Inflammatory macrophage treated with lipopolysaccharide for 4 hours (primary cell): ENCODE results near the gene ACOXL.
"Not testable (repeated sequence)": the region's sequence is repeated elsewhere in the genome, so short reads cannot be mapped to it uniquely, and the experiment has no call there.

ENCODE experiments used
- DNase-seq: peaks from one replicate; pipeline ENCODE4 v3.0.0-alpha.2; 2020

Gene ACOXL

DNA sequence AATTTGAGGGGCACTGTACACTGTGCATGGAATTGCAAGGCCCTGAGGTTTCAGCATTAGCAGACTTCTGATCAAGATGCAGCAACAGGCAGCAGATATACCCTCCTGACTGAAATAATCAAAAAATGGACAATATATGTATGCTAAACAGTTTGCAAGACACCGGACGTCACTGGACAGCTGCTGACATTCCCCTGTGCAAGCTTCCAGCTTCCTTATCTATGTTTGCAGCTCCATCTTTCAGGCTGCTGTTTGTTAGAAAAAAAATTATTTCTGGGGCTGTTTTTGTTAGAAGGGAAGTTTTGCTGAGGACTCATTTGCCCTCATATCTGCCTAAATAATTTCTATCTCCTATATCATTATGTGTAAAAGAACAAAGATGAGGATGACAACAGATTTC lies 208.9 kb downstream of the ACOXL start:
- no peak for DNase-seq

DNA sequence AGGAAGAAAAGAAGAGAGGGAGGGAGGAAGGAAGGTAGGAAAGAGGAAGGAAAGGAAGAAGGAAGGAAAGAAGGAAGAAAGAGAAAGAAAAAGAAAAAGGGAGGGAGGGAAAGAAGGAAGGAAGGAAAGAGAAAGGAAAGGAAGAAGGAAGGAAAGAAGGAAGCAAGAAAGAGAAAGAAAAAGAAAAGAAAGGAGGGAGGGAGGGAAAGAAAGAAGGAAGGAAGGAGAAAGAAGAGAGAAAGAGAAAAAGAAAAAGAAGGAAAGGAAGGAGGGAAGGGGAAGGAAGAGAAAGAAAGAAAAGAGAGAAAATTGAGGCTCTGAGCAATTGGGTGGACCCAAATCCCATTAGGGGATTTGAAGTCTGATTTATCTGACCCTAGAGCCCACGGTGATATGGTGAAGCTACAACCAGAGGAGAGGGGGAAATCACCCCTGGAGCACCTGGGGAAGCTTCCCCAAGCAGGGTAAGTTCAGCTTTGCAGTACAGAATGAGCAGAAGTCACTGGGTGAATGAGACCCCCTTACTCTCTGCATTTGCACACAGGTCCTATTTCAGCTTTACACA lies 210.8 kb downstream of the ACOXL start:
- no peak for DNase-seq

DNA sequence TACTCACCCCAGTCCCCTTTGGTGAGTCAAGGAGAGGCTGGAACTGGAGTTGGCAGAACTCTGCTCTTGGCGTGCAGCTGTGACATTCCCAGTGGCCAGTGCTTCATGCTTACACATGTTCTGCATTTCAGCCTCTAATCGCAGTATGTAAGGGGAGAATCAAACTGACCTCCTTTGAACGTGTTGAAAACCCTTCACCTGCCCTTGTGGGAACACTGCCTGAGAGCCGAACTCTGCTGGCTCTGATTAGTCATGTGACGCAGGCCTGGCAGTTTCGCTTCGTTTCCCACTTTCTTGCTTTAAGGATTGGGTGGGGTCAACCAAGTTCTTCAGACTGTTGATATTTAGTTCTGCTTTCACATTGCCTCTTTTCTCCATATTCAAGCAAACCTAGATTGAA lies 214.5 kb downstream of the ACOXL start:
- DNase-seq: peak; percentile 86

DNA sequence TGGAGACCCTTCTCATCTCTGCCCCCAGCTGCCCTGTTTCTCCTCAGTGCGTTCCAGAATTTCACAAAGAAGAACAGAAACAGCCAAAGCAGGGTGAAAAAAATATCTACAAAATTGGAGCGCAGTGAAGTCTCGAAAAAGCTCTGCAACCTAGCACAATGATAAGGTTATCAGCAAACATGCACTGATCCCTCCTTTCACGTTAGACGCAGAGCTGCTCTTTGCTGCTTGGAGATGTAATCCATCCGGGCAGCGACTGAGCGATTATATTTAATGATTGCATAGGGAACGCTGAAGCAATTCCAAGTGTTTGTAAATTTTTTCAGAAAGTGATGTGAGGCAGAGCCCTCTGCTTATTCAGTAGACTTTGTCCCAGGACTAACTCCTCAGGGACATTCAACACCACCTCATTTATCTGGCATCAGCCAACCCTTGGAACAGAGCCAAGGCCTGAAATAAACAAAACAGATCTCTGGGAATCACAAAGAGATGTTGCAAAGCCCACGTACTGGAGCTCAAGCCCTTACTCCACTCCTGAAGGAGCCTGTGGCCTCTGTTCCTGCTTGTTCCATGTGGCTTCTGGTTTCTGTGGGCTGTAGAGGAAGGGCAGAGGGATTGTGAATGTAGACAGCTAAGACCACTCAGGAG lies 215.8 kb downstream of the ACOXL start:
- DNase-seq: no peak

DNA sequence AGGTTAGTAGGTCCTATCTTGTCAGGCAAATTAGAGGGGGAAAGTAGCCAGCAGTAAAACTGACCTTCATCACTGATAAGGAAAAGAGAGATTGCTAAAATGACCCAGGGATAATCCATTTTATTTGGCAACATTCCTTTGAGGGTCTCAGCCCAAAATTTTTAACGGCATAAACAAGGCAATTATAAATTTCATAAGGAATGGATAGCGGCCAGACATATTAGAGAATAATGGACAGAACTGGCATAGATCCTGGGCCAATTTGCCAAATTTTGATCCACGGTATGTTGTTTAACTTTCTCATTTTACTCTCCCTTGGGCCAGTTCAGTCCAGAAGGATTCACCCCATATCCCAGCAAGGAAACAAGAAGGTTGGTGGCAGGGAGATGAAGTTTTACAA lies 217.9 kb downstream of the ACOXL start:
- no peak for DNase-seq

DNA sequence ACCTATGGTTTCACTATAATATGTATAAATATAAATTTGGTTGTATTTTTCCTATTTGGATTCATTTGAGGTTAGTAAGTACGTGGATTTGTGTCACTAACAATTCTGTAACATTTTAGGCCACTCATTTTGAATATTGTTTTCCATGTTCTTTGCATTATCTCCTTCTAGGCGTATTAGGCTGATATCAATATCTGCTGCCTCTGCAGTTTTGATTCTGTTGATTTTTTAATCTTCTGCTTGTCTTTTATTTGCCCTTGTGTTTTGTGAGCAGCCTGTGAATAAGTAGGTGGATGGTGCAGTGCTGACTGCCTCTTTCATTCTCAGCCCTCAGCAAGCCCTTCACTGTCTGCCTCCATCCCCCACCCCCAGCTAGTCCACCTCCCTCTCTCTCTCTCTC lies 222.7 kb downstream of the ACOXL start:
- no peak for DNase-seq

DNA sequence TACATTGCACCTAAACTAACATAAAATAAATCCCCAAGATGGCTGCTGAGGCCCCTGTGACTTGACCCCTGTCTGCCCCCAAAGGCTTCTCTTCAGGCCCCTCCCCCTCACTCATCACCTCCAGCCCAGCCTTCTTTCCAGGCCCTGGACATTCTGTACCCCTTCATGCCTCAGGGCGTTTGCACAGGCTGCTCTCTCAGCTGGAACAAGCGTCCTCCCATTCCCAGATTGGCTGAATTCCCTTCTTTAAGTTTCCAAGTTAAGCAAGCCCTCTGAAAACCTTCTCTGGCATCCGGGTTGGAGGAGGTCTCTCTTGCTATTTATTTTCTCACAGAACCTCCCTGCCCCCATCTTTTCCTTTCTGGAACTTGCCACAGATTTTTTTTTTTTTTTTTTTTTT lies 223.2 kb downstream of the ACOXL start:
- DNase-seq: no peak

DNA sequence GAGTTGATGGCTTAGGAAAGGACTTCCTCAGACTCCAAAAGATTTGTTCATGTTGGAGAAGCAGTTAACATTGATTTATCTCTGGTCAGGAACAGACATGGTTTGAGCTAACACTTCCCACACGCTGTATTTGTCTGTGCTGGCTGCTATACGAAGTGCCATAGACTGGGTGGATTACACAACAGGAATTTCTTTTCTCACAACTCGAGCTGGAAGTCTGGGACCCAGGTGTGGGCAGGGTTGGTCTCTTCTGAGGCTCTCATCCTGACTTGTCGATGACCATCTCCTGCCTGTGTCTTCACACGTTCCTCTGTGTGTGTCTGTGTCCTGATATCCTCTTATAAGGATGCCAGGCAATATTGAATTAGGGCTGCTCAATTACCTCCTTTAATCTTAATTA lies 224.9 kb downstream of the ACOXL start:
- peak; percentile 26 for DNase-seq

DNA sequence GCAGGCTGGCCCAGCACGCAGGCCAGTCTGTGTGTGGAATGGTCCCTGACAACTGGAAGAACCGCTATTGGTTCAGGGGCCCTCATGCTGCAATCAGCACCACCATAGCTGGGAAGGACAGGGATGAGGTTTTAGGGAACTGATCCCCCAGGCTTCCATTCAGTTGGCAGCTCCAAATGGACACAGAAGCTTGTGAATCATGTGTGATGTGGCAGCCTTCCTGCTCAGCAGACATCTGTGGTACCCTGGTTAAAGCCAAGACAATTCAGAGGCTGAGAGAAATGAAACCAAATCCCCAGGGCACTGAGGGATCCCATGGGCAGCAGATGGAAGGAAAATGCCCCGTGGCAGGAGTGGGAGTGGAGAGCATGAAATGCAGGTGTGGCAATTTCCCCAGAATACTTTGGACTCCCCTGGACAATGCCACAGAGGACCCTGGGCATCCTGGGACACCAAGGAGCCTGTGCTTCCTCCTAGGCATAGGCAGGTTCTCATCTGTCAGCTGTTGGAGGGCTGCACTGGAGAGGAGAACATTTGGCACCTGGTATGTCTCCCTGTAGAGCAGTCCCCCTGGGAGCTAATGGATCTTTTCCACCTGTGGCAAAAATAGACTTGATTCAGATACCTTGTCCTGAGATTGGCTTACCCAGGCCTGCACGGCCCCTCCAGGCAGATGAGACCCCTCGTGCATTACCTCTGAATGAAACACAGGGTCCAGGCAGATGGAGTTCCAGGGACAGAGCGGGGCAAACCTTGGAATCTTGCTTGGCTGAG lies 226.2 kb downstream of the ACOXL start:
- no peak for DNase-seq

DNA sequence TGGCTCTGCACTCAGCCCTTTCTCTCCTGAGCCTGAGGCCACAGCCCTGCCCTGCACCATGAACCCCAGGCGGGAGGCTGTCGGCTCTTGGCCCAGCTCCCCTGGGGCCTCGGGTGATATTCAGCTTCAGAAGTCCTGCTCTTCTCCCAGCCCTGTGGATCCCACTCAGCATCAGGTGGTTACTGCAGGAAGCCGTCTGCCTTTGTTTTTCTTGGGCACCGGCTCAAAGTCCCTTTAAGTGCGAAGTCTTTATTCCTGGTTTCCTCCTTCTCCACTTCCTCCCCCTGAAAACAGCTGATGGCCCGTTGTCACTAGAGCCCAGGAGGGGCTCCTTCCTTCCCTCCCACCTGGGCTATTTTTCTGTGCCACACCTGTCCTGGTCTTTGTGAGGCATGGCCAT lies 226.8 kb downstream of the ACOXL start:
- DNase-seq: no peak

DNA sequence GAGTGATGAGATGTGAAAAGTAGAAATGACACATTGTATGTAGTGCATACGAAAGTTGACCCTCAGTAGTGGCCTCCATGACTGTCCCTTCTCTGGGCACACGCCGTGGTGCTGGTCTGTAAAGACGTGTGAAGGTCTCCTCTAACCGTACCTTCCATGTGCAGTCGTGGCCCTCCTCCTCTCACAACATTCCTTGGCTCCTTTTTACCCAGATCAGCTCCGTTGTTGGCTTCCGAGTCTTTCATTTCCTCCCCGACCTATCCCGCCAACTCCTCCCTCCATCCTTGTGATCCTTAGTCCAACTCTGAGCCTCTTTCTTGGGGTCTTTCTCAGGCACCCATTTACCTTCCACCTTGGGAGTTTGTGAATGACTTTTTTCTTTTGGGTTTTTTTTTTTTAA lies 227.9 kb downstream of the ACOXL start:
- DNase-seq: no peak

DNA sequence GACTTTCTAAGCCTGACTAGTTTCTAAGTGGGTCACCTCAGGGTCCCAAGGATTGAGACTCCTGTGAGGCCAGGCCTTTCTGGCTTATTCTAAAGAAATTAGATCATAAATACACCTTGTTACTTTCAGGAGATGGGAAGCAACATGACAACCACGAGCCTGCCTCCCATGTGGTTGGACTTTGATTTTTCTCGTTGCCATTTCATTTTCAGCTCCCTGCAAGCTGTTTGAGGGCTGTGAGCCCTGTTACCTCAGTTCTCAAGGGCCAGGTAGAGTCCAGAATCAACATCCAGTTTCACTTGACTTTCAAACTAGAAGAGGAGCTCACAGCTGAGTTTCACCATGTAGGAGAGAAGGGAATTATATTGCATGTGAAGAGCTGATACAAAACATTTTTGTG lies 228.6 kb downstream of the ACOXL start:
- no peak for DNase-seq

DNA sequence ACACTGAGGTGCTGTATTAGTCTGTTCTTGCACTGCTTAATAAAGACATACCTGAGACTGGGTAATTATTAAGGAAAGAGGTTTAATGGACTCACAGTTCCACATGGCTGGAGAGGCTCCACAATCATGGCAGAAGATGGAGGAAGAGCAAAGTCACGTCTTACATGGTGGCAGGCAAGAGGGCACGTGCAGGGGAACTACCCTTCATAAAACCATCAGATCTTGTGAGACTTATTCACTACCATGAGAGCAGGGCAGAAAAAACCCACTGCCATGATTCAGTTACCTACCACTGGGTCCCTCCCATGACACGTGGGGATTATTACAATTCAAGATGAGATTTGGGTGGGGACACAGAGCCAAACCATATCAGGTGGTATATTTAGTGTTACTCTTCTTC lies 229.3 kb downstream of the ACOXL start:
- DNase-seq: not testable (repeated sequence)

DNA sequence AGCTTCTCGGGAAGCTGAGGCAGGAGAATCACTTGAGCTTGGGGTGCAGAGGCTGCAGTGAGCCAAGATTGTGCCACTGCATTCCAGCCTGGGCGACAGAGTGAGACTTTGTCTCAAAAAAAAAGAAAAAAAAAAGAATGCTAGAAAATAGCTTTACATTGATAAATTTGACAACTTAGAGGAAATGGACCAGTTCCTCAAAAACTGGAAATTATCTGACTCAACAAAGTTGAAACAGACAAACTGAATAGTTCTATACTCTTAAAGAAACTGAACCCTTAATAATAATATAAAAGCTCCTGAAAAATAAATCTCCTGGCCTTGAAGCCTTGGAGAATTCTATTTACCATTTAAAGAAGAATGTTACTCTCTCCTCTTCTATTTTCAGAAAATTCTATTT lies 237.3 kb downstream of the ACOXL start:
- DNase-seq: peak; percentile 47

DNA sequence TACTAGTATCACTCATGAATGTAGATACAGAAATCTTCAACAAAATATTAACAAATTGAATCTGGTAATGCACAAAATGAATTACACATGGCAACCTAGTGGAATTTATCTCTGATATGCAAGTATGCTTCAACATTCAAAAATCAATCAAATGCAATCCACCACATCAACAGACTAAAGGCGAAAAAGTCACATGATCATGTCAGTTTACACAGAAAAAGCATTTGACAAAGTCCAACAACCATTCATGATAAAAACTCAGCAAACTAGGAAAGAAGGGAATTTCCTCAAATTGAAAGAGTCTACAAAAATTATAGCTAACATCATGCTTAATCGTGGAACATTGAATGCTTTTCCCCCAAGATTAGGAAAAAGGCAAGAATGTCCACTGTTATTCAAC lies 237.8 kb downstream of the ACOXL start:
- no peak for DNase-seq

DNA sequence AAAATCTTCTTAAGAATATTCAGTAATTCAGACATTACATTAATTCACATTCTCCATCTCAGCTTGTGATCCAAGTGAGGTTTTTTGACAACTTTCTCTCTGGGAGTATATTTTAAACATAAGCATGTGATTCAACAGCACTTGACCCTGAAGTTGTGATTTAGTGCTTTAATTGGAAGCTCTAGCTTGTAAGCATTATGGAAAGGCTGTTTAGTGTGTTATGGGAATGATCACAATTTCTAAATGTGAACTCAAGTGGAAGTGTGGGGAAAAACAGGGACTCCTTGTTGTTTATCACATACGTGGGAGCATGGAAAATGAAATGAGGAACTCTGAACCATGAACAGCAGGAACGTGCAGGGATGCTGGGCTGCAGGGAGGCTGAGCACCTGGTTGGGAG lies 239.4 kb downstream of the ACOXL start:
- DNase-seq: peak; percentile 8

DNA sequence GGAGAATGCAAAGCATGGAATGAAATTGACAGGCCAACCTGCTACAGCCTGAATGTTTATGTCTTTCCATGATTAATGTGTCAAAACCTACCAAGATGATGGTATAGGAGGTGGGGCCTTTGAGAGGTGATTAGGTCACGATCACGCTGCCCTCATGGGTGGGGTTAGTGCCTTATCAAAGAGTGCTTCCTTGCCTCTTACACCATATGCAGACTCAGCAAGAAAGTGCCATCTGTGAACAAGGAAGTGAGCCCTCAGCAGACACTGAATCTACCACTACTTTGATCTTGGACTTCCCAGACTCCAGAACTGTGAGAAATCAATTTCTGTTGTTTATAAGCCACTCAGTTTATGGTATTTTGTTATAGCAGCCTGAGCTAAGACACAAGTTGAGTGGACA lies 240.9 kb downstream of the ACOXL start:
- DNase-seq: peak; percentile 73

DNA sequence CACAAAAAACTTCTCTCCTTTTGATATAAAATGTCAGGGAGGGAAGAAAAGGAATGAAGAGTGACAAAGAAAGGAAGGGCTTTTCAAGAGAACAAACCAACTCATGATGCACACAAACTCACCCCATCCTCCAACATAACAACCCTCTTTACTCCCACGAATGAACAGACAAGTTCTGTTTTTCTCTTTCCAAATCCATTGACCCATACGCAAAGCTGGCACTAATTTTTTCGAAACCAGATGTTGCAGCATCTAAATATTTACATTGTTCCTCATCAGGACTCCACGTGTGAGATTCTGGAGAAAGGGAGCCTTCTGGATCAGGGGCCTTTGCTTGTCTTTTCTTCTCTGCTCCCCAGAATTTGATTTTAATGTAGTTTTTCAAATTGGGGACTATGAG lies 245.0 kb downstream of the ACOXL start:
- peak; percentile 89 for DNase-seq

DNA sequence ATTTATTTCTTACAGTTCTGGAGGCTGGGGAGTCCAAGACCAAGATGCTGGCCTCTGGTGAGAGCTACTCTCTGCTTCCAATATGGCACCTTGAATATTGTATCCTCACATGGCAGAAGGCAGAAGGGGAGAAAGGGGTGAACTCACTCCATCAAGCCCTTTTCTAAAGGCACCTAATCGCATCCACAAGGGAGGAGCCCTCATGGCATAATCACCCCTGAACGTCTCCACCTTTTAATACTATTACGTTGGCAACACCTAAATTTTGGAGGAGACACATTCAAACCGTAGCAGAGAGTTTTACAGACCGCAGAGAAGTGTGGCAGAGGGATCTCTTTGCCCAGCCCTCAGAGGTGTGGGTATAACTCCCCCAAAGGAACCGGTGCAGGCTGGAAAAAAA lies 245.8 kb downstream of the ACOXL start:
- DNase-seq: no peak

DNA sequence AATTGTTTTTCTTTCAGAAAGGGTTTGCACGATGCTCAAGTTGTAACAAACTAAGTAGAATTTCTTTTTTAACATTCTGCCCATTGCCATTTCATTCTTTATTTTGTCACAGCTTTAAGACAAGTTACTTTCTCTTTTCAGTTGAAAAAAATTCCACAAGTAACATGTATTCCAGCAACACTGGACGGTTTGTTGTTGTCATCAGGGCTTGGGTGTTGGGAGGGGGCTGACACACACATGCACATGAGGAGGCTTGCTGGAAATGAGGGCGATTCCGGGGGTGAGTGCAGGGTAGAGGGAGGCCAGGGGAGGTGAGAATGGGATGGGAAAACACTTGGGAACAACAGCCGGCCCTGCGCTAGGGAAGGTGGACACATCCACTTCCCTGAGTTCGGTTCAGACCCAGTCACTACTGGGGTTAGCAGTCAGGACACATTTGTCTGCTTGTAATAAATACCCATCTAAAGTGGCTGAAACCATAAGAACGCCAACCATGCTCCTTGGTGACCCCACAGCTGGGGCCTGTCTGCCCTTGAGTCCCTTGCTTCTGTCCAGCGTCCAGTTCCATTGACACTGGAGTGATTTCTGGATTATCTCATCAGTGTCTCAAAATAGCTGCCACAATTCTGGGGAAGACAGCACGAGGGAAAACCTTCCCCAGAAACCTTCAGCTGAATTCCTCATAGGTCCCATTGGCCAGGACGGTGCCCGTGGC lies 246.5 kb downstream of the ACOXL start:
- no peak for DNase-seq

DNA sequence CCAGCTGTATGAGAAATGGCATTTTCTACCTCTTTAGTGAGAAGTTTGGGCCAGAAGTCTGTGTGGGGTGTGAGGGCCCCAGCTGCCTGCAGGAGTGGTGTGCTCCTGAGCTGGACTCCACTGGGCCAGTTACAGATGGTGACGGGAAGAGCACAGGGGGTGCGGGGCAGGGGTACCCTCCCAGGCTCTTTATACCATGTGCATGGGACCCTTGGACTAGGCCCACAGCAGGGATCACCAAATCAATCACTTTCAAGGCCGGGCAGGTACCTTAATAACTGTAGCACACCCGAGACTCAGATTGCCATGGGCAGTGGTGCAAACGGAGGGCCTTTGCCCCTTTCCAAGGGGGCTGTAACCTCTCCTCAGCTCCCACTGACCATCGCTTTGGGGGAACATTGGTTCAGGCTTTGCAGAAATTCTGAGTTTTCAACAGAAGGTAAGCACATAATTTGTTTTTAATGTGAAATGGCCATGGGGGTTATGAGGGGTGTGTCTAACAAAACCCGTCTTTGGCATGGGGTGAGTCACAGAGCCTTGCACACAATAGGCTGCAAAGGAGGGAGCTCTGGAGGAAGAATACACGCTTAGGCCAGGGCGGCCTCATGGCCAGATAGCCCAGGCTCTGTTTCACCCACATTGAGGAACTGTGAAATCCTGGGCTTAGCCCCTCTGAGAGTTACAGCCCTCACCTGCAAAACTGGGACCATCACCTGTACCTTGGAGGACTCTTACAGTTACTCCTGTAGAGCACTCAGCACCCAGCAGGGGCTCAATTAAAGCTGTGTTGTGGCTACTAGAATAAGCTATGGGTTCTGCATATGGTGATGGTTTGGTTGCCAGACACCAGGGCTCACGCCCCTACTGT lies 247.3 kb downstream of the ACOXL start:
- no peak for DNase-seq

DNA sequence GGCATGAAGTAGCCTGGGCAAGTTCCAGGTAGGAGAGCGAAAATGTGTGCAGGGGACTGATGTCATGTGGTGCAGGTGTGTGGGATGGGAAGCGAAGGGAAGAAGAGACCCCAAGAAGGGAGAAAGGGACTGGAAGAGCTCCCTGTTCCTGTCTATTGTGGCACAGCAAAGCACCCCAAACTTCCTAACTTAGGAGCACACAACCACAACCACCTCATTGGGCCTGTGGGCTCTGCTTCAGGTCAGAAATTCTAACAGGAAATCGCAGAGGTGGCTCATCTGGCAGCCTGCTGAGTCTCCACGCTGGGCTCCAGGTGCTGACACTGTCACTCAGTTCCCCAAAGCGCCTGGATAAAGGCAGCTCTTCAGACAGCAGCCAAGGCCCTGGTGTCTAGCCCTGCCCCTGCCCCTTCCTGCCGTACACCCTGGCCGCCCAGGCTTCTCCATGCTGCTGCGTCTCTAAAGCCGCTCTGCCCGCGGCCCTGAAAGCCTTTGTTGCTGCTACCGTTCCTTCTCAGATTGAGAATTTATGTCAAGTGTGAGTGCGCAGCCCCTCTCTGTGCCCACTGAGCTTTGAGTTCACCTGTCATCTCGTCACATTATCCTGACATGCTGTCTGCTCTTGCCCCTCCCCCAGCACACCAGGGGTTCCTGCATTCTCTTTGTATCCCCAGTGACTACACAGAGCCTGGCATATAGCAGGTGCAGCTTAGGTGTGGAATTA lies 248.1 kb downstream of the ACOXL start:
- DNase-seq: no peak
